ENCODE data around the gene IL1R1. TPM values are rescaled to one million over a fixed set of nuclear protein-coding genes. Genes with fewer than 3 reads are reported as not detected.
A peak's percentile ranks its signal among the peaks of the same experiment; 100 is the strongest.

IL1R1 gene
- total RNA-seq, 1 donor from 2014 or later, result 20.9 TPM

DNA sequence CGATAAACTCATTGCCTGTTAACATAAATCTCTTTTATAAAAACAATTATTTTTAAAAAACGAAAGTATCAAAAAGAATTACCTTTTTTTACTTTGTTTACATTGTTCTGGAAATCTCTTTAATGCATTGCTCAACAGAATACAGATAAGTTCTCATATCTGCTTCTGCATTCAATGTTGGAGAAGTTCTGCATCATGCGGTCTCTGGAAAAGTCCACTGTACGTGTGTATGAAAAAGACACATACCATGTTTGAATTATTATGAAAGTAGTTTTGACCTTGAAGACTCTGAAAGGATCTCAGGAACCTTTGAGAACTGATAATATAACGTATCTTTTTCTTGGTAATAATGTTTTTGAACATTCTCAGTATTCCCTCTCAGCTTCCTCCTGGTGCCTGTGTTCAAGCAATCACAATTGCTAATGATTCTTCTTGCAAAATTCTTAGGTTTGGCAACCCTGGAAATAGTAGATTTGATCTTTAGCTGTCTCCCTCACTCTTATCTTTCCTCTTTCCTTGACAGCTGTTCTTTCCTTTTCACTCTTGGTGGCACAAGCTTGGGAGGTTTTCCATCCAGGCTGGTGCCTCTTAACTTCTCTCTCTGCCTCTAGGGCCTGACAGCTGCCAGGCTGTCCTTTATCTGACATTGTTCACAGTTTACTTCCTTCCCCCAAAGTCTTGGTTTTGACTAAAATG, 12.4 kb upstream of the IL1R1 start:
- no peak for DNase-seq
- ATAC-seq, result no peak
- intact Hi-C loops (cut with micrococcal nuclease), result no loop called here

DNA sequence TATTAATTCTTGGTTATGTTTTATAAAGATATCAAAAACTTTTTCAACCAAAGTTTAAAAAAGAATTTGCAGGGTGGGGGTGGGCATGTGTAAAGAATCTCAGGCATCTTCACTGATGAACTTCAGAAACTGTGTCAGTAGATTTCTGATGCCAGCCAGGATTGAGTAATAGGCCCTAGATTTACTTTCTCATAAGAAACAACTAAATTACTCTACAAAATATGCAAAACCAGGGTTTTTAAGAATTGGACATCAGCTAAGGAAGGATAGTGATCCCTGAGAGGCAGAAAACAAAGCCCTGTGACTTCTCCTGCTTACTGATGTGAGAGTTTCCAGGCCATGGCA, 11.9 kb upstream of the IL1R1 start:
- DNase-seq (no peak), ATAC-seq (no peak)
- intact Hi-C loops (cut with micrococcal nuclease), result no loop called here

DNA sequence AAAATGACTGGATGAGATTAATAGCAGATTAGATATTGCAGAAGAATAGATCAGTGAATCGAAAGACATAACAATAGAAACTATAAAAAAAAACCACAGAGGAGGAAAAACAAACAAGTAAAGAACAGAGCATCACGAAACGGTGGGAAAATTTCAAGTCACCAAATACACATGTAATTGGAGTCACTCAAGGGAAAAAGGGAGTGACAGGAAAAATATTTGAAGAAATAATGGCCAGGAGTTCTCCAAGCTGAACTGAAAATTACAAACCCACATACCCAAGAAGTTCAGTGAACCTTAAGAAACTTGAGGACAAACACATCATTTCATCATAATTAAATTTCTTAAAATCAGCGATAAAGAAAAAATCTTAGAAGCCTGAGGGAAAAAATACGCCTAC, 11.0 kb upstream of the IL1R1 start:
- ATAC-seq, result no peak
- intact Hi-C loops (cut with micrococcal nuclease), result no loop called here
- DNase-seq, result no peak

DNA sequence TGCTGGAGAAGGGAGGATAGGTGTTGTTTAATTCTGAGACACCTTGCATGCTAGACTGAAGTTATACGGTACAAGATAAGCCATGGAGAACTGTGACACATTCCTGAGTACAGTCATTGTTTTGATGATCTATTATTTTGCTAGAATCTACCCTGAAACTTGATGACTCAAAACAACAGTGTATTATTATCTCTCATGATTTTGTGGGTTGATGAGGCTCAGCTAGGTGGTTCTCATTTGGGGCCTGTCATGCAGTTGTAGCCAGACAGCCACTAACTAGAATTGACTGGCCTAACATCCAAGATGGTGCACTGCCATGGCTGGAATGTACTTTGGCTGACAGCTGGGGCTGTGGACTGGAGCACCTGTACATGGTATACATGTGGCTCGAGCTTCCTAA, 5.4 kb upstream of the IL1R1 start:
- intact Hi-C loops (cut with micrococcal nuclease), result no loop called here
- no peak for DNase-seq
- ATAC-seq, result no peak

DNA sequence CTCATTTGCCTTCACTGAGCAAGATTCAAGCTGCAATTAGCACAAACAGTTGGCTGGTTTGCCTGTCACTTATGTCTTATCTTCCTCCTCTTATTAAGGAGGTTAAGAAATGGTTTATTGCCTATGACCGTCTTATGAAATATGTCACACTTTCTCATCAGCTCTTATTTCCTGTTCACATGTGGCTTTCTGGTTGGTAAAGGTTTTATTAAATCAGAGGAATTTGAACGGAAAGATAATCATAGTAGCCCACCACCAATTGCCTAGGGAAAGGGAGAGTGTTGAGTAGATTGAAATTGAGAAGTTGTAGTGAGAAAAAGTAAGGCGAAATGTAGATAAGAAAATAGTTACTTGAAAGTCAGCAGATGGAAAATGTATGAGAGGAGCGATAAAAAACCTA, 4.2 kb upstream of the IL1R1 start:
- intact Hi-C loops (cut with micrococcal nuclease), result no loop called here
- DNase-seq, result no peak
- ATAC-seq, result no peak

DNA sequence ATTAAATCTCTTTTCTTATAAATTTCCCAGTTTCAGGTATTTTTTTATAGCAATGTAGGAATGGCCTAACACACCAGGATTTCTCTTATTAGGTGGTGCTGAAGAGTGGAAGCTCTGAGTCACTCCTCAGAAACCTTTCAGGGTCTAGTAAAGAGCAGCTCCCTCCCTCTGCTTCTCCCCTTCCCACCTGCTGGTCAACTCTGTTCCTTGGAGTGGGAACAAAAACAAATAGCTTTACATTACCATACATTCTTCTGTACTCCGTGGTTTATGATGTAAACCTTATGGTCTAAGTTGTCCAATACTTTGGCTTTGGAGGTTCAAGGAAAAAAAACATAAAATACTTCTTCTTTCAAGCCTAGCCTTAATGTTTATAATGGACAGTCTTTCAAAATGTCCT, 2.7 kb upstream of the IL1R1 start:
- intact Hi-C loops (cut with micrococcal nuclease), result no loop called here
- no peak for ATAC-seq
- DNase-seq, result no peak

DNA sequence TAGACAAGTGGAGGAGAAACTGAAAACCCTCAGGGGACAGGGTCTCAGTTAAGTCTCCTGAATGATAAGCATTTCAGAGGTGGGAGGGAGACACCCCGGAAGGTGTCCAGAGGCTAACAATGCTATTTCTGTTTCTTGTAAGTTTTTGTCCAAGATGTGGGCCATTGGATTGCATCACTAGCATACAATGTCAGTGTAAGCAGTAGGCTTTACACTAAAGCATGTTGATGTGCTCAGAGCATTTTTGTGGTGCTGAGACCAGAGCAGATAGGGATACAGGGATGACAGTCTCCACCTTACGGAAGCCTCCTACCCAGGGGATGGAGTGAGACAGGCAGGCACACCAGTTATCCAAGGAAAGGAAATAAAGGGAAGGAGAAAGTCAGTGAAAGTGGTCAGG, 2.2 kb upstream of the IL1R1 start:
- no peak for ATAC-seq
- intact Hi-C loops (cut with micrococcal nuclease), result no loop called here
- no peak for DNase-seq

DNA sequence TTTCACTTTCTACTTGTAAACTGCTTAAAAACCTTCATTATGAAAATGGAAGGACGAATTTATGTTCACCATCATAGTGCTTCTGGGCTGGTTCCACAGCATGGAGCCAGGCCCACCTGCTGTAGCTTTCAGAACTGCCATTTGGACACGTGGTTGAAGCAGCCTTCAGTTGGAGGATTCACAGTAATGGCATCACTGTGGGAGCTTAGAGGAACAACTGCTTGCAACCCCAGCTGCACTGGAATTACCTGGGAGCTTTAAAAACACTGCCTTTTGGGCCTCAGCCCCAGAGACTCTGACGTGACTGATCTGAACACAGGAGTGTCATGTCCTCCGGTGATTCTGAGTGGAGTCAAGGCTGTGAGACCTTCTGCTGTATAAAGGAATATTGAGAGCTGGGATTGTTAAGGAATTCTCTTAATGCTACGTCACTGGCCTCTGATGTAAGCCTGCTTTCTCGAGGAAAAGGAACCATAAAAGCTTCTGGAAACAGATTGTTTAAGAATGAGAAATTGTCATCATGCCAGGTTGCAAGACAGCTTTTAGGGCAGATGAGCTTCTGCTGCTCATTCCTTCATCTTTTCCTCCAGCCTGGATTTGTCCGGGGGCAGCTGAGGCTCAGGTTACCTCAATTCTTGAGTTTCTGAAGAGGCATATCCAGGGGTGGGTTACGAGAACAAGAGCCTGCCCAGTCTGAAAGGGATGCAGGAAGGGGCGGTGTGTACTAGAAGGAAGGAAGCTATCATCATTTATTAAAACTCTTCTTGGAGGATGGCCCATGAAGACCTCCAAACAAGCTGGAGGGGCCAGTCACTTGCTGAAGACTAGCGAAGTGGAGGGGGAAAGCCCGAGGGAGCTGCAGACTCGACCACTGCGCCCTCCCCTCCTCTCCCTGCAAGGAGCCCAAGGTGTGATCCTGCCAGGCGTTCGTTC, 1.3 kb upstream of the IL1R1 start:
- intact Hi-C loops (cut with micrococcal nuclease), result no loop called here
- DNase-seq (no peak), ATAC-seq (peak; percentile 13)

DNA sequence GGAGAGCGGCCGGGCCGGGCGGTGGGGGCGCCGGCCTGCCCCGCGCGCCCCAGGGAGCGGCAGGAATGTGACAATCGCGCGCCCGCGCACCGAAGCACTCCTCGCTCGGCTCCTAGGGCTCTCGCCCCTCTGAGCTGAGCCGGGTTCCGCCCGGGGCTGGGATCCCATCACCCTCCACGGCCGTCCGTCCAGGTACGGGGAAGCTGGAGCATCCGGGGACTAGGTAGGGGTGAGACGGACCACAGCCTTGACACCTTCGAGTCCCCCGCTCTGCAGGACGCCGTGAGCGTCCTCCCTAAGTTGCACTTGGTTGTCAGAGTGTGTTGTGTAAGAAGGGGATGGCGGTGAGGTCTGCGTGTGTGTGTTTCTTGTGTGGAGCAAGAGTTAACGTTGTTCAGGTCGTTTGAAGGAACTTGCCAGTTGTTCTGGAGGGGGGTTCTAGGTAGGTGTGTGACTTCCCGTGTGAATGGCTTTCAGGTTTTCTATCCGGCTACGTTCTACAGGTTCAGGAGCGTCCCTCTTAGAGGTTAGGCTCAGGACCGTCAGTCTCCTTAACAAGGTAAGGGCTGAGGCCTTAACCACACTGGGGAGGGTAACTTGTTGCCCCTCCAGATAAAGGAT, 393 bp downstream of the IL1R1 start:
- intact Hi-C loops (cut with micrococcal nuclease), result no loop called here
- ATAC-seq (peak; percentile 8), DNase-seq (no peak)

DNA sequence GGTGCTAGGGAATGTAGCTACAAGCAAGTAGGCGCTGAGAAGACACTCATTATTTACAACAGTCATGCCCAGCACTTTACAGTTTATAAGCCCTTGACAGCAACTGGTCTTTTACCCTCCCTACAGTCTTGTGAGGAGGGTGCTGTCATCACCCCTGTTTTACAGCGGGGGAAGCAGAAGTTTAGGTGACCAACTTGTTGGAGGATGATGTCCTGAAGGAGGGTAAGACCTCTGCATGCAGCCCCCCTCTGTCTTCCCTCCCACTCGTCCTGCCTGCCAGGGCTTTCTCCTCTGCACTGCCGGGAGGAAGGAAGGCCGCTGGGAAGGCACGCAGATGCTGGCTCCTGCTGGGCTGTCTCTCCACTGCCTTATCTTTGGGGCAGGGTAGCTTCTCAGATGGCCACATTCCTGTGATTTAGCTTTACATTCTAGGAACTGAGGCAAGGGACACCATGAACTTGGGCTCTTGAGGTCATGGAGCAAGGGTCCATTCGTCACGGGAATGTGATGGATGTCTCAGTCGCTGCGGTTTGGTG, 972 bp downstream of the IL1R1 start:
- DNase-seq (peak; percentile 55), ATAC-seq (peak; percentile 47)
- intact Hi-C loops (cut with micrococcal nuclease), result no loop called here

DNA sequence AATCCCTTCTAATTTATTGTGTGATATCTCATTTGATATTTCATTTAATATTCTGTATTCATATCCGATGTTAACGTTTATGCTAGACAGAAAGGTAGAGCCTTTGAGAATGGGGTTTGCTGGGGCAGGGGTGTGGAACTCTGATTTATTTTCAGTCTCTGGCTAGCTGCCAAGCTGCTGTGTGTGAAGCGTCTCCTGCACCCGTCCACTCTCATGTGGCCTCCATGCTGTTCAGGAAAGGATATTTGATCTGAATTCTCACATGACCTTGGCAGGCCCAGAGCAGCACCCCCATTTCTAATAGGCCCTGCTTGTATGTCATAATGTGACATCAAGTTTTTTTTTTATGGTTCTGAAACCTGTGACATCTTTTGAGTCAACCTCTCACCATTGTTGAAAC, 1.6 kb downstream of the IL1R1 start:
- ATAC-seq, result no peak
- intact Hi-C loops (cut with micrococcal nuclease), result no loop called here
- no peak for DNase-seq

DNA sequence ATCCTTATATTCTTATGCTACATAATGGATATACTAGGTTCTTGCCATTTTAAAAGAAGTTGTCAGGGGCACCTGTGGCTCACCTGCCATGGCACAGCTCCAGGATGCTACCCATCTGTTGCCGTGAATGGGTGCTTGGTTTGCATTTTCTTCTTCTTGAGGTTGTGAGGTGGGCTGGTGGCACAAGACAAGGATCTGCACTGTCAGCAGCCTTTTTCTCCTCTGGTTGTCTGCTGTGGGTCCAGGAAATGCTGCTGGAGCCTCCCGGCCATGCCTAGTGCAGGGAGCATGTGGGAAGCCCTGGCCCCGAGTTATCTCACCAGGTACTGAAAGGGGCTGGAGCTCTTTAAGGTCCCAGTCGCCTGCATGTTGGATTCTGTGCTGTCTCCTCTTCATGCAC, 2.6 kb downstream of the IL1R1 start:
- intact Hi-C loops (cut with micrococcal nuclease), result no loop called here
- no peak for ATAC-seq

DNA sequence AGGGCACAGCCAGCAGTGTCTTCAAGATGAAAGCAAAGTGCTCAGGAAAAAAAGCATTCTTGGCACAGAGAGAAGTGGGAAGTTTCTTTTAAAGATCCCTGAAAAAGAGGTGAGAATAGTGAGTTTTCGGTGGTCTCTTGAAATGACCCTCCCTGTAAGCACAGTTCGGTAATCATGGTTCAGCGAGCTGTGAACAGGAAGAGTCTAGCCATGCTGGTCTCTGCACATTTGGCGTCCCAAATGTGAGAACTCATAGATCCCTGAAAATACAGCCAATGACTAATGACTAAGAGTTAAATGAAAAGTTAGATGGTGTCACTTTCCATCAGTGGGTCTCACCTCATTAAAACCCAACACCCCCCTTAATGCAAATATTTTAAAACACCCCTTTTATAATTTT, 3.4 kb downstream of the IL1R1 start:
- DNase-seq, result no peak
- ATAC-seq, result no peak
- intact Hi-C loops (cut with micrococcal nuclease), result no loop called here

More for the DNA sequence above, 2.6 kb downstream of the IL1R1 start:
- no peak for DNase-seq

DNA sequence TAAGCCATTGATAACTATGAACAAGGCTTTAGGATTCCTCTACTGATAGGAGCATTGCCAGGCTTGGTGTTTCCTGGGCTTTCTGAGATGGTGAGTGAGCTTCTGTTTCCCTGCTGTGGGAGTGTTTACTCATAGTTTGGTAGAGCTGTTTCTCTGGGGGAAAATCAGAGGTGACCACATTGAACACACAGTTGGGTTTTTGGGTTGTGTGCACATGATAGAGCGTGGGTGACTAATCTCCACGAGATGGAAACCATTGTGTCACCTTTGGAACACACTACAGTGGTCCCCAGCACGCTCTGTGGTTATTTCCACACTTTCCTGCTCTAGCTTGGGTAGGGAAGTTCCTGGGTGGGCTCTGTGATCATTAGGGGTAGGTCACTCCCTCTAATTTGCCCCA, 5.4 kb downstream of the IL1R1 start:
- intact Hi-C loops (cut with micrococcal nuclease), result no loop called here
- no peak for DNase-seq
- ATAC-seq, result no peak

DNA sequence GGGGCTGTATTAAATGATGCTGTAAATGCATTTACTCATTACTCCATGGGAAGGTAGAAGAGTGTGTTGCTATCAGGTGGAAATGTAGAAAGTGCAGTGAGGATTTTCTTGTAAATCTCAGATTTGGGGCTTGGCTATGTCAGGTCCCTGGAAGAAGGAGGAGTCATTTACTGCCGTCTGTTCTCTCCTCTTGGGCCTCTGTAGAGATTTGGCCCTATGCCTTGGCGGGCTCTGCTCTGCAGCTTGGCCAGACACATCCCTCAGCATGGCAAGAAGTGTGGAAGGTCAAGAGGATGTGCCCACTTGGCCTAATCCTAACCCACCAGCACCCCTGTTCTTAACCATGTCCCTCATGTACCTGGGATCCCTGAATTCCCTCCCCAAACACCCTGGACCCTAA, 6.7 kb downstream of the IL1R1 start:
- DNase-seq, result no peak
- intact Hi-C loops (cut with micrococcal nuclease), result no loop called here

DNA sequence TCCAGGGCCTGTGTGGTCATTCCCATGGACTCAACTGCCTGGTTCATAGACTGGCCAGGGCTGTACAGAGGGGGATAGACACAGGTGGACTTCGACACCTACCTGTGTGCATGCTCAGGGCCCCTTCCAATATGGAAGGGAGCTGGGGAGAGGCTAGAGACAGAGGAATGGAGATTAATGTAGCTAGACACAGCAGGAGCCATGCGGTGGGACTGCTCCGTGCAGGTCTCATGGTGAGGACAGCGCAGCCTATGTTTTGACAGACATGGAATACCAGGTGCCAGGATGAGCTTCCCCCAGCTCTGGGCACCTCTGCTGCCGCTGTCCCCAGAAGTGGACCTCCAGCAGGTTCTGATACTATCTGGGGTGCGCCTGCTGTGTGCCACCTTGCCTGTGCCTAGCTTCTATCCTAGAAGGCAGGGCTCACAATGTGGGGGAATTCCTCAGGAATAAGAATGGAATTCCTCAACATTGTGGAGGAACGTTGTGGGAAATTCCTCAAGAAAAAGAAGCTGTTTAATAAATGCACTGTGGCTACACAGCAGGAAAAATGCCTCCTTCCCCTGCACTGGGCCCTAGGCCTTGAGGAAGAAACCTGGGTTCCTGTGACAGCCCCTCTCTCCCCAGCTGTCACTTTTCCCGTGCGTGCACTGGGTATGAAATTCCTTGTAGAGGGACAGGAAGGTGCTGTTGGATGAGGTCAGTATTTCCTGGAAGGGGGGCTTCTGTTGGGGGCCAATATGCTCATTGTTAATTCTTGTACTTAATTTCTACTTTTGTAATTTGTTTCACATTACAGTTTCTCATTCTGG, 7.3 kb downstream of the IL1R1 start:
- no peak for ATAC-seq
- intact Hi-C loops (cut with micrococcal nuclease), result no loop called here
- no peak for DNase-seq

More for the DNA sequence above, 6.7 kb downstream of the IL1R1 start:
- no peak for ATAC-seq

DNA sequence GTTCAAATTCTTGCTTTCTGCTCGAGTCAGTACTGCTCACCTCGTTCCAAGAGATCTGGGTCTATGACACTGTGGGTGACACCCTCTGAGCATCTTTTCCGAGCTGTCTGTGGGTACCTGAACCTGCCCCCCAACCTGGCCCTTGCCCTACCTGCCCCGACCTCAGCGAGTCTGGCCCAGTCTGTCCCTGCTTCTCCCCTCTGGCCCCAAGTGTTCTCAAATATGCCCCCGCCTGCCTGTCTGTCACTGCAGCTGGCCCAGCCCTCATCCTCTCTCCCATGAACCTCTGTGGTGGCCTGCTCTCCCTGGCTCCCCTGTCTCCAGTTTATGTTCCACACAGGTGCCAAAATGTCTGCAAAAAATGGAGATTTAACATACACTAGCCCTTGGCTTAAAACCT, 11.8 kb downstream of the IL1R1 start:
- intact Hi-C loops (cut with micrococcal nuclease), result no loop called here
- DNase-seq, result no peak
- no peak for ATAC-seq

DNA sequence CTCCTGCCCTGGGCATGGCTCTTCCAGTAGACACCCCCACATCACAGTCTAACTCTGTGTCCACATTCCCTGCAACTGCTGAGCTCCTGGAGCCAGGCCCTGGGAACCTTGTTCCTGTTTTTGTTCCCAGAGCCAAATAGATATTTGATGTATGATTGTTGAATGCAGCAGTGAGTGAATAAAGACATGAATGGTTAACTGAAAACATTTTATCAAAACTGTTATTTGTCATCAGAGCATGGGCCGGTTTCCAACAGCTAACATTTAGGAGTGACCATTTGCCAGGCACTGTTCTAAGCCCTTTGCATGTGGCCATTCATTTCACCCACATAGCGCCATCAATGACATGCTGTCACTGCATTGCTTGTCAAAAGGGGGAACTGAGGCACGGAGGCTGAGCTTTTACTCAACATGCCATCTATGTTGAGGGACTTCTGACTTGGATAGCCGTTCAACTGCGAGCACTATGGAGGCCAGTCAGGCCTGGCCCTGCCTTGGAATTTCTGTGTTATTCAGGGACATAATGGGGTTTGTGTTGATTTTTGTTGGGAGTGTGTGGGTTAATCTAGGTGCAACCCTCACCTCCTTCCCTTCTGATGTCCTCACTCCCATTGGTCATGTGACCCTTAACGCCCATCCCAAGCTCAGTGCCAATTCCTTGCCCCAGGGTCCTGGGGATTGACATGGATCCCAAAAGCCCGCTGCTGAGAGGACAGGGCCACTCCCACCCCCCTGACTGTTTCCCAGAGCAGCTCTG, 12.6 kb downstream of the IL1R1 start:
- intact Hi-C loops (cut with micrococcal nuclease), result no loop called here
- ATAC-seq (no peak), DNase-seq (no peak)

Measured in left ventricle myocardium superior (tissue), 1 donor.